ENCODE data around the gene FHIT. TPM values are rescaled to one million over a fixed set of nuclear protein-coding genes. Genes with fewer than 3 reads are reported as not detected.

Gene FHIT
- total and polyA plus RNA-seq, 8 donors: 1.8 to 10.6 (median 7.1) TPM

DNA sequence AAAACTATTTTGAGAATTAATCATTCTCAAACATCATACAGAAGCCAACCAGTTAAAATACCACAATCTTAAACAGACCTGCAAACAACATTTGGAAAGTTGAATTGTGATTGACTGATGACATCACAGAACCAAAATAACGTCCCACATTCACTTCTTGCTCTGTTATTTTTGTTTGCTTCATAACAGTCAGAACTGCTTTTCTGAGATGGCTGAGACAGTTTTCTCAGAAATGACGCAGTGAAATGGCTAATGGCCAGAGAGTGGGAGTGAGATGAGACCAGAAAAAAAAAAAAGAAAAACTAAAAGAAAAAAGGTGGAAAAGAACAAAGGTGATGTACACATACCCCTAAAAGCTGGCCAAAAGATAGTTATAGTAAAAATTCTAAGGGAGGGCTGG lies 1061.2 kb downstream of the FHIT start:
- Histone ChIP-seq H3K27ac (no peak overlapping the region), H3K4me1 (no peaks in the 10 kb centered on the region), H3K9me3 (no peaks in the 10 kb centered on the region), H3K4me3 (no peak overlapping the region), H3K27me3 (no peaks in the 10 kb centered on the region), H3K36me3 (no peaks in the 10 kb centered on the region)
- no peak for DNase-seq
- intact Hi-C loops (cut with DNase I; ENCODE audit: low total_unique reads): no loop called here
- 31 to 63% (median 62%) methylated on average over 2 of the region's 2 CpGs for WGBS, 5 donors
- TF ChIP-seq POLR2A (IDR thresholded peaks at IDR 0.05) (no peak), EP300 (IDR thresholded peaks at IDR 0.05) (no peak), POLR2AphosphoS5 (IDR thresholded peaks at IDR 0.05) (no peak)
- TF ChIP-seq, protein P1, sequence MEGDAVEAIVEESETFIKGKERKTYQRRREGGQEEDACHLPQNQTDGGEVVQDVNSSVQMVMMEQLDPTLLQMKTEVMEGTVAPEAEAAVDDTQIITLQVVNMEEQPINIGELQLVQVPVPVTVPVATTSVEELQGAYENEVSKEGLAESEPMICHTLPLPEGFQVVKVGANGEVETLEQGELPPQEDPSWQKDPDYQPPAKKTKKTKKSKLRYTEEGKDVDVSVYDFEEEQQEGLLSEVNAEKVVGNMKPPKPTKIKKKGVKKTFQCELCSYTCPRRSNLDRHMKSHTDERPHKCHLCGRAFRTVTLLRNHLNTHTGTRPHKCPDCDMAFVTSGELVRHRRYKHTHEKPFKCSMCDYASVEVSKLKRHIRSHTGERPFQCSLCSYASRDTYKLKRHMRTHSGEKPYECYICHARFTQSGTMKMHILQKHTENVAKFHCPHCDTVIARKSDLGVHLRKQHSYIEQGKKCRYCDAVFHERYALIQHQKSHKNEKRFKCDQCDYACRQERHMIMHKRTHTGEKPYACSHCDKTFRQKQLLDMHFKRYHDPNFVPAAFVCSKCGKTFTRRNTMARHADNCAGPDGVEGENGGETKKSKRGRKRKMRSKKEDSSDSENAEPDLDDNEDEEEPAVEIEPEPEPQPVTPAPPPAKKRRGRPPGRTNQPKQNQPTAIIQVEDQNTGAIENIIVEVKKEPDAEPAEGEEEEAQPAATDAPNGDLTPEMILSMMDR (IDR thresholded peaks at IDR 0.05): no peak

DNA sequence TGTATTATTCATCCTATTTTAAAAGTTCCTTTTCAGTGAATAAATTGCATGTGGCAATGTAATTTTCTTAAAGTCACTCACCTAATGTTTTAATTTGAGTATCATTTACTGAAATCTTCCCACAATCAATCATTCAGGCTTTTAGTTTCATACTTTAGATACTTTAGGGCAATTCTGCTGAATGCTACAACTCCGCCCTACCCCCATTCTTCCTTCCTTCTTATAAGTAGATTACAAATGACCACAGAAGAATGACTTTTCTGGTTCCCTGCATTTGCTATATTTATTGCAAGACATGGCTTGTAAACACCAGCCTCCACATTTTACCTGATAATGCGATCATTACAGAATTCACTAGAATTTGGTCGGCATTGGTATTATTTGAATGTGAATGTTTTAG lies 1061.9 kb downstream of the FHIT start:
- no peaks in the 10 kb centered on the region for H3K27me3 ChIP-seq
- no peaks in the 10 kb centered on the region for H3K36me3 ChIP-seq
- no peak overlapping the region for H3K27ac ChIP-seq
- WGBS, 5 donors: 81 to 91% (median 82%) methylated on average over 3 of the region's 3 CpGs
- H3K4me1 ChIP-seq: no peaks in the 10 kb centered on the region
- H3K9me3 ChIP-seq: no peaks in the 10 kb centered on the region
- H3K4me3 ChIP-seq: no peak overlapping the region
- intact Hi-C loops (cut with DNase I; ENCODE audit: low total_unique reads): no loop called here
- TF ChIP-seq EP300 (IDR thresholded peaks at IDR 0.05): no peak
- TF ChIP-seq, protein P1 (IDR thresholded peaks at IDR 0.05): no peak
- TF ChIP-seq POLR2A (IDR thresholded peaks at IDR 0.05): no peak
- no peak for TF ChIP-seq POLR2AphosphoS5 (IDR thresholded peaks at IDR 0.05)
- DNase-seq: no peak

DNA sequence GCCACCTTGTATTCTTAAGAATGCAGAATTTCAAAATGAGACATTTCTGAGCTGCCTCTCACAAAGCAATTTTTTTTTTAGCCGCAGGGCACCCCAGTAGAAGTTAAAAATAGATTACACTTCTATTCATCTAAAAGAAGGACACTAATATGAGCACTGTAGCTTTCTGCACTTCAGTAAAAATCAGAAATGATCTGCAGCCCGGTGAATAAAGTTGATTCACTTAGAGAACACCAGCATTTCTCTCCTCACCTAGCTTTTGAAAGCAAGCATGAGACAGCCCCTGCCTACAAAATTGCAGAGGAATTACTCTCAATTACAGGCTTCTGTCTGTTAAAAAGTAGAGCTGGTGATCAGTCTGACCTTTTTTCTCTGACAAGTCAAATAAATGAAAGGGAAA lies 1062.4 kb downstream of the FHIT start:
- TF ChIP-seq POLR2AphosphoS5 (IDR thresholded peaks at IDR 0.05): no peak
- TF ChIP-seq, protein P1 (IDR thresholded peaks at IDR 0.05): no peak
- TF ChIP-seq EP300 (IDR thresholded peaks at IDR 0.05): no peak
- TF ChIP-seq POLR2A (IDR thresholded peaks at IDR 0.05): no peak
- no peaks in the 10 kb centered on the region for H3K27me3 ChIP-seq
- DNase-seq: no peak
- no peaks in the 10 kb centered on the region for H3K36me3 ChIP-seq
- intact Hi-C loops (cut with DNase I; ENCODE audit: low total_unique reads): no loop called here
- no peak overlapping the region for H3K27ac ChIP-seq
- H3K9me3 ChIP-seq: no peaks in the 10 kb centered on the region
- 59 to 79% (median 63%) methylated on average over 2 of the region's 2 CpGs for WGBS, 5 donors
- H3K4me3 ChIP-seq: no peak overlapping the region
- H3K4me1 ChIP-seq: no peaks in the 10 kb centered on the region

DNA sequence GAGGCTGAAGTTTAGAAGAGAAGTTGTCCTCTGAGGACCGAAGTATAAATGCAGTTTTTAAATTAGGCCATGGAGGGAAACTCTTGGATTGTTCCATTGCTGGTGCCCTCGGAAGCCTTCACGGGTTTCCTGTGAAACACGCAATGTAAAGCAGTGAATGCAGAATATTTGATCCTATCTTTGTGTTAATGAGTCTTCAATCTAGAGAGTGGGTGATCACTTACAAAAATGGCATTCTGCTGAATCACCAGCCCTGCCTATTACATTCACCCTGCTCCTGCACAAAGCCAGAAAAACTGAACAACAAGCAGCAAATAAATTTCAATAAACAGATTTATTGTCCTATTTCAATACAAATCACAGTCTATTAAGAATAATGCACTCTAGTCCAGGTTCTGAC lies 1063.9 kb downstream of the FHIT start:
- 93 to 98% (median 96%) methylated on average over 4 of the region's 4 CpGs for WGBS, 5 donors
- H3K9me3 ChIP-seq: no peaks in the 10 kb centered on the region

More for the DNA sequence above, 1063.9 kb downstream of the FHIT start:
- TF ChIP-seq EP300 (IDR thresholded peaks at IDR 0.05): no peak
- TF ChIP-seq POLR2AphosphoS5 (IDR thresholded peaks at IDR 0.05): no peak
- TF ChIP-seq POLR2A (IDR thresholded peaks at IDR 0.05): no peak
- TF ChIP-seq, protein P1 (IDR thresholded peaks at IDR 0.05): no peak
- Histone ChIP-seq H3K27me3 (no peaks in the 10 kb centered on the region), H3K4me3 (no peak overlapping the region), H3K27ac (no peak overlapping the region), H3K36me3 (no peaks in the 10 kb centered on the region), H3K4me1 (no peaks in the 10 kb centered on the region)
- intact Hi-C loops (cut with DNase I; ENCODE audit: low total_unique reads): no loop called here
- no peak for DNase-seq
